ENCODE data around the gene DOK4. TPM values are rescaled to one million over a fixed set of nuclear protein-coding genes. Genes with fewer than 3 reads are reported as not detected.
A peak's percentile ranks its signal among the peaks of the same experiment; 100 is the strongest.

The DOK4 gene
- total RNA-seq, 1 experiment from 2014 or later, result 122 TPM

DNA sequence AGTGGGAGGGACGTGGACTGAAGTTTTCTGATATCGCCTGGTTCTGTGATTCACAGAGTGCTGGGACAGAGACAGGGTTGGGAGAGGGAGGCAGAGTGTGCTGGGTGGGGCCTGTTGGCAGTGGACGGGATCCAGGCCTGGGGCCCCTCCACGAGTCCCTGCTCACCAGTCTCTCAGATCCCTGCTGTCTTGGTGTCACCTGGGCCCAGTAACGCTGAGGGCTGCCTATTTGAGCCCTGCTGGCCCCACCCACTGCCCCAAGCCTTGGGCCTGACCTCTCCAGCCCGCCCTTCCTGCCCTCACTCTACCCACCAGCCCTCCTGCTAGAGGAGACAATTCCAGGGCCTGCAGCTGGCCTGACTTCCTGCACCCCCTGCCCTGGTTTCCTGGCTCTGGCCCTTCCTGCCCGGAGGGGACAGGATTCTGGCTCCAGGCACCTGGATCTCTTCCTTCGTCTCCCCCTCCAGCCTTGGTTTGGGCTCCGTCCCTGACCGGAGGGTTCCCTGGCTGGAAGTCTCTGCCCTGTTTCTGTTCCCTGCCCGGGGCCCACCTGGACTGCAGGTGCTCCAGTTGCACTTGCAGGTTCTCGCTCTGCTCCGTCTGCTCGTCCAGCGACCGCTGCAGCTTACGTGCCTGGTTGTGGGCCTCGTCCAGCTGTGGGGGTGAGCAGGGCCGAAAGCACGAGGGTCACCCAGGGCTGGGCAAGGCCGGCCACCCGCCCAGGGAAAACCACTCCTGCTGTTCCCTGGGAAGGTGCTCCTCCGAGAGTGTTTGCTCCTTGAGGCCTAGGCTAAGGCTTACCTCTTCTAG, 28.7 kb upstream of the DOK4 start:
- Histone ChIP-seq H3K36me3 (ENCODE audit: control insufficient read depth, insufficient read depth, low read length) (no peaks in the 10 kb centered on the region; the same call in 1 of the 2 replicates), H3K9me3 (no peaks in the 10 kb centered on the region), H3K27me3 (replicated peaks; ENCODE audit: control insufficient read depth, insufficient read depth, low read length) (no peaks in the 10 kb centered on the region), H3K4me1 (peaks cover 33% of the 10 kb centered on the region), H3K4me3 (ENCODE audit: low read depth, low read length) (no peak overlapping the region)
- H3K4me3 Mint-ChIP-seq (ENCODE audit: unreplicated experiment), result no peak overlapping the region
- H3K27ac Mint-ChIP-seq (ENCODE audit: unreplicated experiment), result peak overlapping the region; percentile 27
- H3K4me1 Mint-ChIP-seq (ENCODE audit: low read depth, unreplicated experiment), result peaks cover 23% of the 10 kb centered on the region
- POLR2A ChIA-PET, result no interaction called here
- CTCF ChIA-PET, result interaction anchor here (1.1 kb wide), 1 partner anchor 35 kb away, joined by 6 read pairs; no protein-coding TSS in a partner anchor
- BruUV-seq (replicated peaks), result no TSS peak
- TF ChIP-seq CTCF (IDR thresholded peaks at IDR 0.05; ENCODE audit: insufficient read depth in 1 of 2, low read depth in 1 of 2, low read length in 1 of 2, severe bottlenecking in 1 of 2, unreplicated experiment in 1 of 2), result no peak
- intact Hi-C loops (cut with micrococcal nuclease; ENCODE audit: unreplicated experiment), result no loop called here
- no peaks in the 10 kb centered on the region for H3K9me3 Mint-ChIP-seq (ENCODE audit: unreplicated experiment)
- peaks cover 8% of the 10 kb centered on the region for H3K36me3 Mint-ChIP-seq (ENCODE audit: insufficient read depth, unreplicated experiment)
- no peaks in the 10 kb centered on the region for H3K27me3 Mint-ChIP-seq (ENCODE audit: insufficient read depth, unreplicated experiment)
- DNase-seq, result no peak

- H3K27me3 ChIP-seq (replicated peaks; ENCODE audit: control insufficient read depth, insufficient read depth, low read length), result no peaks in the 10 kb centered on the region
- no peak overlapping the region for H3K27ac Mint-ChIP-seq (ENCODE audit: unreplicated experiment)
- no peak overlapping the region for H3K4me3 ChIP-seq (ENCODE audit: low read depth, low read length)
- CTCF ChIA-PET, result interaction anchor here (0.6 to 1.1 kb wide), 2 partner anchors 27 to 35 kb away, joined by 3 to 6 read pairs; no protein-coding TSS in a partner anchor
- no peaks in the 10 kb centered on the region for H3K9me3 Mint-ChIP-seq (ENCODE audit: unreplicated experiment)
- intact Hi-C loops (cut with micrococcal nuclease; ENCODE audit: unreplicated experiment), result no loop called here
- no peak overlapping the region for H3K4me3 Mint-ChIP-seq (ENCODE audit: unreplicated experiment)
- BruUV-seq (replicated peaks), result no TSS peak
- peaks cover 34% of the 10 kb centered on the region for H3K4me1 ChIP-seq
- no peaks in the 10 kb centered on the region; the same call in 1 of the 2 replicates for H3K36me3 ChIP-seq (ENCODE audit: control insufficient read depth, insufficient read depth, low read length)
- no peak for DNase-seq
- TF ChIP-seq CTCF (IDR thresholded peaks at IDR 0.05; ENCODE audit: insufficient read depth in 1 of 2, low read depth in 1 of 2, low read length in 1 of 2, severe bottlenecking in 1 of 2, unreplicated experiment in 1 of 2), result no peak
- H3K4me1 Mint-ChIP-seq (ENCODE audit: low read depth, unreplicated experiment), result peaks cover 23% of the 10 kb centered on the region
- H3K9me3 ChIP-seq, result no peaks in the 10 kb centered on the region
- POLR2A ChIA-PET, result no interaction called here
- H3K27me3 Mint-ChIP-seq (ENCODE audit: insufficient read depth, unreplicated experiment), result no peaks in the 10 kb centered on the region
- peaks cover 8% of the 10 kb centered on the region for H3K36me3 Mint-ChIP-seq (ENCODE audit: insufficient read depth, unreplicated experiment)
These were observed 28.1 kb upstream of the DOK4 start for GRCh38 chr16:57514371-57514770.

DNA sequence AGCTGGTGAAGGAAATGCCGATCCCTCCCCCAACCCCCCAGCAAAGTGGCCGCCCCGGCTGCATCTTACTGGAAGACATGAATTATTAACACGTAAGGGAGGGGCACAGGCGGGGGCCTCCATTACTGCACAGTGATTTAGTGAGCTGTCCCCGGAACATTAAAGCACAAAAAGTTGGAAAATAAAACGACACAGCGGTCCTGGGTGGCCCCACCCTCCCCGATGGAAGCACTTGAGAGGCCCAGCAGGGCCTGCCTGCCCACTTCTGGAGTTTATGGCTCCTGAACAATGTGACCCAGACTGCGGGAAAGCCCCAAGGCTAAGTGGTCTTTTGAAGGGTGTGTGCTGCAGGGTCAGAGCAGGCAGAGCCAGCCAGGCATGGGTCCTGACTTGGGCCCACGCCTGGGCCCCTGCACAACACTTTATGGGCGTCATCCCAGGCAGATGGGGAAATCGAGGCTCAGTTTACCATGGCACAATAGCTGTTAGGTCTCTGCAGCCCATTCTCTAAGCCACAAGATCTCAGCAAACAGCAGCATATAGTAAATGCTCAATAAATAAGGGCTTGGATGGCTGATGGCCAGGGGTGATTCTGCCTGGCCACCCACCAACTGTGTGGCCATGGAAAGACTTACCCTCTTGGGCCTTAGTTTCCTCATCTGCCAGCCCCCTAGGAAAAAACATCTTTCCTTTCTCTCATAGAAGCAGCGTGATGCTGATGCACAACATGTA, 27.2 kb upstream of the DOK4 start:
- Histone ChIP-seq H3K4me3 (ENCODE audit: low read depth, low read length) (no peak overlapping the region), H3K4me1 (peaks cover 26% of the 10 kb centered on the region), H3K9me3 (no peaks in the 10 kb centered on the region), H3K36me3 (ENCODE audit: control insufficient read depth, insufficient read depth, low read length) (no peaks in the 10 kb centered on the region; the same call in 1 of the 2 replicates), H3K27me3 (replicated peaks; ENCODE audit: control insufficient read depth, insufficient read depth, low read length) (no peaks in the 10 kb centered on the region)
- Mint-ChIP-seq H3K27me3 (ENCODE audit: insufficient read depth, unreplicated experiment) (no peaks in the 10 kb centered on the region), H3K4me1 (ENCODE audit: low read depth, unreplicated experiment) (peaks cover 15% of the 10 kb centered on the region), H3K36me3 (ENCODE audit: insufficient read depth, unreplicated experiment) (no peaks in the 10 kb centered on the region), H3K4me3 (ENCODE audit: unreplicated experiment) (no peak overlapping the region), H3K27ac (ENCODE audit: unreplicated experiment) (peak overlapping the region; percentile 23), H3K9me3 (ENCODE audit: unreplicated experiment) (no peaks in the 10 kb centered on the region)
- intact Hi-C loops (cut with micrococcal nuclease; ENCODE audit: unreplicated experiment), result no loop called here
- ChIA-PET POLR2A (no interaction called here), CTCF (interaction anchor here (0.6 to 1.8 kb wide), 4 partner anchors 13 to 51 kb away, joined by 3 to 7 read pairs (median 4); partner anchors contain the start of gene POLR2C)
- peak; percentile 49 to 81 for DNase-seq
- no peak for TF ChIP-seq CTCF (IDR thresholded peaks at IDR 0.05; ENCODE audit: insufficient read depth in 1 of 2, low read depth in 1 of 2, low read length in 1 of 2, severe bottlenecking in 1 of 2, unreplicated experiment in 1 of 2)
- no TSS peak for BruUV-seq (replicated peaks)
